Kasumi-1 (cell line): Measurements from ENCODE around the gene DEUP1.
"Not testable (repeated sequence)": the region's sequence is repeated elsewhere in the genome, so short reads cannot be mapped to it uniquely, and the experiment has no call there.

Experiments
- DNase-seq, 2 experiments: peaks; one replicate each; lab custom pipeline; 2025; lab: John Stamatoyannopoulos, UW

Gene DEUP1

DNA sequence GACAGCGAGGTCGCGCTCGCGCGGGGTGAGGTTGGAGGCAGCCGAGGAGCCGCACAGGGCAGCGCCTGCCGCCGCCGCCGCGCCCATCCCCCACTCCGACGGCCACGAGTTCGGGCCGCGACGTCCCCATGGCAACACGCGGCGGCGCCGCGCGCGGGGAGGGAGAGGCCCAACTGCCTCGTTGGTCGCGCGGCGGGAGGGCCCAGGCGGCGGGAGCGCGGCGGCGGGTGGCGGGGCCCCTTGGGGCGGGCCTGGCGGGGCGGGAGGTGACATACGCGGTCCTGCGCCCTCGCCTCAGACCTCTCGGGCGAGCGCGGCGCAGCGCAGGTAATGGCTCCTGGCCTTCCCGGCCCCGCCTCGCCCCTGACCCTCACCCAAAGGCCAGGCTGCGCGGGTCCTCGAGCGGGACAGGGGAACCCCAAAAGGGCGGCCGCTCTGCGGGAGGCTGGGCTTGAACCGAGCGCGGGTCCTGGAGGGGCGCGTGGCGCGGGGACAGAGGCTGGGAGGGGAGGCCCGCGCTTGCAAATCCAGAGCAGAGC is at the start of gene DEUP1:
Gene DEUP1 (plus strand): TSS at position 297 of the 539 bp plus-strand sequence. CDS start 1,518 bp downstream, outside the sequence.
- no peak for DNase-seq

DNA sequence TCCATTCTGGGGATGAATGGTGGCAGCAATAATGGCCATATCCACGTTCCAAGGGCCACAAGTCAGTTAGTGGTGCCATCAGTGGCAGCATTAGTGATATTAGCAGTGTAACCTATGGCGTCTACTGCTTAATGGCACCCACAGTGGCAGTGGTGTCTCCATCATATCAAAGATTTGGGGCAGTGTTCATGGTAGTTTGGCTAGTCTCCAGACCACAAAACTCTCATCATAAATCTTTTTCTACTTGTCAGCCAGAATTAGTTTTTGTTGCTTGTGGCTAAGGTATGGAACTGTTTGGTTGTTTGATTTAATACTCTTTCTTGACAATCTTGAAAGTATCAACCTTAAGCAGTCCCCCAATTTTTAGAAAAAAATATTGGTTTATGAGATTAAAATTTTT is 45.1 kb upstream of the DEUP1 start:
- no peak for DNase-seq

GRCh38 chr11:93287434-93287833 is 43.1 kb upstream of the DEUP1 start:
- DNase-seq, result no peak

- no peak for DNase-seq
These were observed 42.5 kb upstream of the DEUP1 start for GRCh38 chr11:93288079-93288478.

DNA sequence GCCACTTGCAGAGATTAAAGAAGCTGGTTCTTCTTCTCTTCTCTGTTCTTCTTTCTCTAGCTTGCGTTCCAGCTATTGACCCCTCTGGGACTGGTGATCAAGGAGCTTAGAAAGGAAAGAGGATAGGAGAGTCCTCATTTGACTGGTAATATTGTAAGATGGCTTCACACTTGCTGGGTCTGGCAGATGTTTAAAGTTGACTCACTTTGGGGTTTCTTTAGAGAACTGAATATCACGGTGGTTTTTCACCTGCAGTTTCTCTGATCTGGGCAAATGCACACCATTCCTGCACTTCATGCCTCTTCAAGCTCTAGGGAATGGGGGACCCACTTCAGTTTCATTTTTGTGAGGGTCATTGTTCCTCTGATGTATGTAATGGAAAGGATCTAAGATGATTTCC is 41.8 kb upstream of the DEUP1 start:
- no peak for DNase-seq

DNA sequence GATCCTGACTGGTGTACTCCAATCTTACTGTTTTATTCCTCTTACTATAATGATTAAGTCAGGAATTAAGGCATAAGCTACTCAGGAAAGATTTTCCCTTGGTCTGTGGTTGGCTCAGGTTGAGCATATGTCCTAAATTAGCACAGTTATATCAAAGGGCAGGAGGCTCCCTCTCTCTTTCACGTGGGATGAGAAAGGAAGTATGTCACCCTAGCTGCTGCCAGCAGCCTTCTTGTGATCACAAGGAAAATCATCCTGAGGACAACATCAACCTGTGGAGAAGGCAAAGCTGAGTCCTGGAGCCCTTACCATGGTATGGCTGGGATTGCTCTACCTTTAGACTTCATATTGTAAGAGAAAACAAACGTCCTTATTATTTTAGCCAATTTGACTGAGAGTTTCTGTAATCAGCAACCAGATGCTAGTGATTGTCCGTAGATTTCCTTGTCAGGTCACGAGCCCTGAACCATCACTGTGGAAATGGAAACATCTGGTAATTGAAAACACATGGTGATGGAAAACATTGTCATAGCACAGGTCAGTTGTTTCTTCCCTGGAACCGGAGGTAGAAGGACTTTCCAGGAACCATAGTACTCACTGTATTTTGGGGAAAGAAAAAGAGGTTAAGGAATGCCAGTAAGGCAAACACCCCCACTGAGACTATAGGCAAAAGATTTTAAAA is 40.6 kb upstream of the DEUP1 start:
- no peak for DNase-seq

- DNase-seq, result no peak
These were observed 39.4 kb upstream of the DEUP1 start for GRCh38 chr11:93291110-93291509.

- no peak for DNase-seq
These were observed 38.6 kb upstream of the DEUP1 start for GRCh38 chr11:93291898-93292297.

GRCh38 chr11:93295921-93296575 is 34.5 kb upstream of the DEUP1 start:
- DNase-seq, result no peak

DNA sequence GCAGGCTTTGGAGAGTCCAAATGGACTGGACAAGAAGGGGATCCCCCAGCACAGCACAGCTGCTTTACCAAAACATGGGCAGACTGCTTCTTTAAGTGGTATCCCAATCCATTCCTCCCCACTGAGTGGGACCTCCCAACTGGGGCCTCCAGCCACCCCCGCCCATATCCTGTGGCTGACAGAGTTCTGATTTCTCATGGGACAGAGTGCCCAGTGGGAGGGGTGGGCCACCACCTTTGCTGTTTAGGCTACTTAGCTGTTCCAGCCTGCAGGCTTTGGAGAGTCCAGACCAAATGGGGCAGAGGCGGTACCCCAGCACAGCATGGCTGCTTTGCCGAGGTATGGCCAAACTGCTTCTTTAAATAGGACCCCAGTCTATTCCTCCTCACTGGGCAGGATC is 26.9 kb upstream of the DEUP1 start:
- DNase-seq, result no peak

- not testable (repeated sequence) for DNase-seq
These were observed 16.1 kb upstream of the DEUP1 start for GRCh38 chr11:93314399-93314798.

DNA sequence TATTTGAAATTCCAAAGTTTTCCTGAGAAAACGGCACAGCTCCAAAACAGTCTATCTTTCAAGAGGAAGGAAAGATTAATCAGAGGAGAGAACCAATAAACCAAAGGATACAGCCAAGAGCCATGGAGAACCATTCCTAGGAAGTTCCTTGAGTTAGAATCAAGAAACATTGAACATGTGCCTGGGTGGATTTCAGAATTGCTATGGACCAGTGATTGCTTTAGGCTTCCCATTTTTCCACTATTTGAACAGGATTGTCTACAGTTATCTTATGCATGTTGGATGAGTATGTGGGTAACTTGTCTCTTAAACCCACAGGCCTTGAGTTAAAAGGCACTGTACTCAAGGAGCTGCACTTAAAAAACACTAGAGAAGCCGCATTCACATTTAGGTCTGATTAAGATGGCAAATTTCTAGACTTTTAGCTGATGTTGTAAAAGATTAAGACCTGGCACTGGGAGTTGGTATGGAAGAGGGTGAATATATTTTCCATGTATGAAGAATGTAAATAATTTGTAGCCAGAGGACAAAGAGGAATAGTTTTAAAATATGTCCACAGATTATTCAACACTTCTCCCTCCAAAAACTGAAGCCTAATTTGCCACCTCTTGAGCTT is 11.2 kb upstream of the DEUP1 start:
- DNase-seq, result no peak

DNA sequence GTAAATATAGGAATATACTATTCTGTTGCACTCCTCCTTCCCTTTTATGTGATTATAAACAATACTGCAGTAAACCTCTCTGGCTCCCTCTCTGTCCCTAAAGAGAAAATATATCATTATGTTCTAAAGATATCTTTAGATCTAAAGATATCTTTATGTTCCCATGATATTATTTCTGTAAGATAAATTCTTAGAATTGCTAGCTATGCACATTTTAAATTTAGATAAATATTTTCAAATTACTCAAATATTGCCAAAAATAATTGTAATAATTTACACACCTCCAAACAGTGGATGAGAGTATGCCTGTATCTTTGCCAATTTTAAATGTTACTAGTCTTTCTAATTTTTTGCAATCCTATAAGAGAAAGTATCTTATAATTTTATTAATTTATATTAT is 10.3 kb upstream of the DEUP1 start:
- DNase-seq, result no peak

DNA sequence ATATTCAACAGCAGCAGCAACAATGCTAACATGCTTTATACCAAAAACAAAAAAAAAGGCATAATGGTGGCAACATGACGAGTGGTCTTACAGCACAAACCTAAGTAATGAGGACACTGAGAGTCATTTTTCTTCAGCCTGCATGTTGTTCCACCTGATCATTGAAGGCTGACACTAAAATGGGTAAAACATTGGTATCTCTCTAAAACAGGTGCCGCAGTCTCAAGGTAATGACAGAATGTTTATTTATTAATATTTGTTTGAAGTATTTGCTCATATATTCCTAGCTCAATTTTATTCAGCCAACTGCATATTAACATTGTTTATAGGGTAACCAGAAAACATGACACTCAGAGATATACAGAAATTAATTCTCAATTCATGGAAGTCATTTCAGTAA is 8.3 kb upstream of the DEUP1 start:
- DNase-seq, result no peak

DNA sequence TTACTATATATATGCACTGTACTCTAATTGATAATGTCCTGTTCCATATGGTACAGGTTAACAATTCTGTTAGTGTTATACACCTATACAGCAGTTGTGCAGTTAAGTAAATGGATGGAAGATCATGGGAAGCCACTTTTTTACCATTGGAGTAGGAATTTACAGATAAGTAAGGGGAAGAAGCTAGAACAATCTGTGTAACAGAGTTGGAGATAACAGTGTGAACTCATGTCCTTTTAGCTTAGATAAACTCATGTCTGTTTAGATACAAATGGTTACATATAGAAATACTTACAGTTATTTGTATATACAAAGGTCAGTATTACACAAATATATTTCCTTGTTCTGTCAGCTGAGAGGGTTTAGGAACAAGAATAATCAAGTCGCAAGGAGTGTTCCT is 6.8 kb upstream of the DEUP1 start:
- DNase-seq, result no peak

GRCh38 chr11:93324500-93324899 is 6.0 kb upstream of the DEUP1 start:
- no peak for DNase-seq

DNA sequence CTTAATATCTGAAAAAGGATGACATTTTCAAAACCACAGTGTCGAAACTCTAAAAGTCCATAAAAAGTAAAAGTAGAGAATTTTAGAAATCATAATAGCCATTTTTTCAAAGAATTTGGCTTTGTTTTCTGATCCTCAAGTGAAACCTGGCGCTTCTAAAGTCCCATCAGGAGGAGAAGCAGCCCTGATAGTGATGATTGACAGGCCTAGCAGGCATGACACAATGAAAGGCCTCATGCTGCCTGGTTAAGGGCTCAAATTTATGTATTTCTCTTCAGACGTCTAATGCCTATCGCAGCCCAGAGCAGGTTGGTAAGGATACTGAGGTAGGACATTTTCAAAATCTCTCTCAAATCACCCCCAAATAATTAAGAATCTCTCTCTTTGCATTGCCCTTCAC is 3.9 kb upstream of the DEUP1 start:
- DNase-seq, result no peak

- no peak for DNase-seq
These were observed 551 bp upstream of the DEUP1 start for GRCh38 chr11:93329936-93330445.

DNA sequence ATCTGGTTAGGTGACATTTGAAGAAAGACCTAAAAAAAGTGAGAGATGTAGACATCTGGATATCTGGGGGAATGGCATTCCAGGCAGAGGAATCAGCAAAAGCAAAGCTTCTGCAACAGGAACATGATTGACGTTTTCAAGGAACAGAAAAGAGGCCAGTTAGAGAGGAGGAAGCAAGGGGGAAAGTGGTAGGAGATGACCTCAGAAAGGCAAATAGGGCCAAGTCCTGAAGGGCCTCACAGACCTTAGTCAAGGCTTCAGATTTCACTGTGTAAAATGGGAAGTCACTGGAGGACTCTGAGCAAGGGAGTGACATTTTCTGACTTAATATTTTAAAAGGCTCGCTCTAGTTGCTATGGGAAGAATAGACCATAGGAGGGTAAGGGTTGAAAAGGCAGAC is 9.7 kb downstream of the DEUP1 start:
- no peak for DNase-seq

GRCh38 chr11:93344855-93345333 is 14.4 kb downstream of the DEUP1 start:
- no peak for DNase-seq

GRCh38 chr11:93348930-93349329 is 18.4 kb downstream of the DEUP1 start:
- DNase-seq, result no peak

DNA sequence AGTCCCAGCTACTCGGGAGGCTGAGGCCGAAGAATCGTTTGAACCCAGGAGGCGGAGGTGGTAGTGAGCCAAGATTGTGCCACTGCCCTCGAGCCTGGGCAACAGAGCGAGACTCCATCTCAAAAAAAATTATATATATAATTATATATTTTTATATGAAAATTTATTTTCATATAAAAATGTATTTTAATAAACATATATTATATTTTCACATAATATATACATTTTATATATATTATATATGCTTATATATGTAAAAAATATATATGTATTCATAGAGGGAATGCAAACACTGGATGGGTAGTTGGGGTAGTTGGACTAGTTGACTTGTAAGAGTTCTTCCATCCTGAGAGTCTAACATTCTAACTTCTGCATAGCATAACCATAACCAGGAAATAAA is 20.3 kb downstream of the DEUP1 start:
- DNase-seq, result no peak

GRCh38 chr11:93359396-93359795 is 28.9 kb downstream of the DEUP1 start:
- no peak for DNase-seq
